CD14-positive monocyte (primary cell): Measurements from ENCODE around the gene PPARGC1A. TPM values are rescaled to one million over a fixed set of nuclear protein-coding genes. Genes with fewer than 3 reads are reported as not detected.

ENCODE experiments used
- DNase-seq, 3 donors: peaks; one replicate each; pipeline ENCODE4 v3.0.0-alpha.2; 2011 to 2022
- H2AFZ ChIP-seq: 2 replicates; pipeline ENCODE4 v1.6.0; 2012; ENCODE audit warnings: mild to moderate bottlenecking, low read depth, low read length, inconsistent platforms; ENCODE audit not compliant: insufficient read depth, poor library complexity, severe bottlenecking
- H3K27ac ChIP-seq, 2 donors: 1 replicate in 1 of 2; 2 replicates in 1 of 2; pipeline ENCODE4 v1.5.1; 2012 to 2013; ENCODE audit warnings: low read length in 2 of 2, control low read depth in 1 of 2, inconsistent platforms in 1 of 2, low read depth in 1 of 2, mild to moderate bottlenecking in 1 of 2
- H3K27me3 ChIP-seq, 2 donors: one replicate each; pipeline versions ENCODE4 v1.6.0 to v1.6.1; 2011 to 2013; ENCODE audit warnings: low read length in 2 of 2; ENCODE audit not compliant: control insufficient read depth in 2 of 2, insufficient read depth in 2 of 2
- H3K36me3 ChIP-seq, 2 donors: replicated peaks in 1 of 2; 1 replicate in 1 of 2; 2 replicates in 1 of 2; pipeline versions ENCODE4 v1.5.1 to v1.6.1; 2012 to 2013; ENCODE audit warnings: low read length in 2 of 2, control low read depth in 1 of 2, inconsistent platforms in 1 of 2, mild to moderate bottlenecking in 1 of 2; ENCODE audit not compliant: insufficient read depth in 2 of 2, control insufficient read depth in 1 of 2
- H3K4me1 ChIP-seq, 2 donors: 1 replicate in 1 of 2; 2 replicates in 1 of 2; pipeline versions ENCODE4 v1.5.1 to v1.6.1; 2012 to 2013; ENCODE audit warnings: low read length in 2 of 2, control low read depth in 1 of 2, inconsistent platforms in 1 of 2, mild to moderate bottlenecking in 1 of 2, moderate library complexity in 1 of 2; ENCODE audit not compliant: insufficient read depth in 2 of 2, control insufficient read depth in 1 of 2
- H3K4me2 ChIP-seq: replicated peaks from 2 replicates; pipeline ENCODE3; 2012; ENCODE audit warnings: low read length, moderate library complexity, mild to moderate bottlenecking; ENCODE audit not compliant: poor library complexity, severe bottlenecking; ENCODE audit errors: extremely low read depth
- H3K4me3 ChIP-seq, 3 experiments: fragments of 200-600 bp in 1 of 3; sonication (generic) in 1 of 3; replicated peaks in 1 of 3; 1 replicate in 2 of 3; 2 replicates in 1 of 3; pipeline ENCODE4 v1.5.1; 2011 to 2013; ENCODE audit warnings: low read length in 3 of 3, mild to moderate bottlenecking in 3 of 3, control low read depth in 2 of 3, low read depth in 2 of 3, inconsistent platforms in 1 of 3, moderate library complexity in 1 of 3
- H3K79me2 ChIP-seq: 2 replicates; pipeline ENCODE4 v1.6.0; 2012; ENCODE audit warnings: mild to moderate bottlenecking, control low read depth, inconsistent platforms, low read length, moderate library complexity; ENCODE audit not compliant: insufficient read depth
- H3K9ac ChIP-seq: 2 replicates; pipeline ENCODE4 v1.6.0; 2017; ENCODE audit warnings: low read length, mild to moderate bottlenecking; ENCODE audit not compliant: insufficient read depth, poor library complexity, severe bottlenecking
- H3K9me3 ChIP-seq, 2 donors: replicated peaks in 1 of 2; 1 replicate in 1 of 2; 2 replicates in 1 of 2; pipeline versions ENCODE4 v1.5.1 to v1.6.1; 2012 to 2013; ENCODE audit warnings: low read length in 2 of 2, control low read depth in 1 of 2; ENCODE audit not compliant: control insufficient read depth in 1 of 2, insufficient read depth in 1 of 2
- H4K20me1 ChIP-seq: 2 replicates; pipeline ENCODE4 v1.6.0; 2012; ENCODE audit warnings: mild to moderate bottlenecking, low read length, control low read depth, moderate library complexity; ENCODE audit not compliant: insufficient read depth
- H3K27ac Mint-ChIP-seq, 7 donors: one replicate each; pipeline ENCODE4 v1.8.0; 2020; ENCODE audit warnings: mild to moderate bottlenecking in 7 of 7, mixed read lengths in 7 of 7, moderate library complexity in 6 of 7, inconsistent platforms in 2 of 7
- H3K27me3 Mint-ChIP-seq, 3 donors: one replicate each; pipeline ENCODE4 v1.8.0; 2021 to 2022; ENCODE audit warnings: low read depth in 3 of 3, mild to moderate bottlenecking in 3 of 3, mixed read lengths in 3 of 3, moderate library complexity in 3 of 3, inconsistent platforms in 1 of 3
- H3K36me3 Mint-ChIP-seq, 2 donors: one replicate each; pipeline ENCODE4 v1.8.0; 2020; ENCODE audit warnings: mixed read lengths in 2 of 2, inconsistent platforms in 1 of 2, mild to moderate bottlenecking in 1 of 2
- H3K4me1 Mint-ChIP-seq: one replicate; pipeline ENCODE4 v1.8.0; 2020; ENCODE audit warnings: mild to moderate bottlenecking, mixed read lengths
- H3K4me3 Mint-ChIP-seq, 2 donors: one replicate each; pipeline ENCODE4 v1.8.0; 2020; ENCODE audit warnings: mild to moderate bottlenecking in 2 of 2, mixed read lengths in 2 of 2, moderate library complexity in 1 of 2
- H3K9me3 Mint-ChIP-seq, 7 donors: one replicate each; pipeline ENCODE4 v1.8.0; 2020 to 2022; ENCODE audit warnings: mixed read lengths in 7 of 7, mild to moderate bottlenecking in 6 of 7, moderate library complexity in 6 of 7, inconsistent platforms in 2 of 7
- WGBS: methylation state at CpG from one replicate; pipeline ENCODE4 v1.1.5; 2013; ENCODE audit warnings: missing lambda C conversion rate; ENCODE audit not compliant: insufficient coverage; 5-methylcytosine and 5-hydroxymethylcytosine counted together
- intact Hi-C, 2 donors: fragments of 100-400 bp; cut with micrococcal nuclease; formaldehyde crosslinking; loops; one replicate each; pipeline versions ENCODE4 v1.15.0 to v1.15.1; 2023
- polyA plus RNA-seq, 3 donors: library from polyadenylated mRNA; depleted of rRNA in 1 of 3; unstranded in 2 of 3; stranded (reverse) in 1 of 3; fragments of 300-500 nt in 2 of 3; fragments of >200 nt in 1 of 3; fragmentation: Illumina TruSeq in 2 of 3; gene quantifications; 1 replicate in 2 of 3; 2 replicates in 1 of 3; pipeline ENCODE4 v1.2.3, GENCODE V29; 2012 to 2021
- TF ChIP-seq, protein P1 (sequence below): fragments of 200-600 bp; IDR thresholded peaks from one replicate; pipeline ENCODE4 v1.8.0; 2022; ENCODE audit warnings: antibody characterized with exemption, mild to moderate bottlenecking

Gene PPARGC1A
- polyA plus RNA-seq, 3 donors, result 0.58 to 1.1 (median 0.79) TPM

DNA sequence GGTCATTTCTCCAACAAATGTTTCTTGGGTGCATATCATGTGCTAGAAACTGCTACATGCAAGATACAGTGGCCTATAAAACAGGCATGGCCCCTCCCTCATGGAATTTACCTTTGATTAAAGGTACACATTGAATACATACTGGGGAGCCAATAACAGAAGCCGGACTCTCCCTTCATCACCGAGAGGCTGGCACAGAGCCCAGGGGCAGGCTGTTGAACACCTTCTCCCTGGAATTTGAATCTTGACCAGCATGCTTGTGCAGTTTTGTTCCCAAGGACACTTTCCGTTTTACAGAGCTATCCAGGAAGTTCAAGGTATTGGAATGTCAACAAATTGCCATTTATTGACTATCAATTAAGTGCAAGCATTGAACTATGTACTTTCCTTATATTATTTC, 33.2 kb downstream of the PPARGC1A start:
- Mint-ChIP-seq H3K9me3 (peaks cover 0 to 1% (median 0%) of the 10 kb centered on the region in 7 donors), H3K4me1 (no peaks in the 10 kb centered on the region), H3K27ac (no peak overlapping the region), H3K27me3 (peaks cover 0 to 5% (median 1%) of the 10 kb centered on the region in 3 donors), H3K36me3 (no peaks in the 10 kb centered on the region), H3K4me3 (no peak overlapping the region)
- TF ChIP-seq, protein P1, sequence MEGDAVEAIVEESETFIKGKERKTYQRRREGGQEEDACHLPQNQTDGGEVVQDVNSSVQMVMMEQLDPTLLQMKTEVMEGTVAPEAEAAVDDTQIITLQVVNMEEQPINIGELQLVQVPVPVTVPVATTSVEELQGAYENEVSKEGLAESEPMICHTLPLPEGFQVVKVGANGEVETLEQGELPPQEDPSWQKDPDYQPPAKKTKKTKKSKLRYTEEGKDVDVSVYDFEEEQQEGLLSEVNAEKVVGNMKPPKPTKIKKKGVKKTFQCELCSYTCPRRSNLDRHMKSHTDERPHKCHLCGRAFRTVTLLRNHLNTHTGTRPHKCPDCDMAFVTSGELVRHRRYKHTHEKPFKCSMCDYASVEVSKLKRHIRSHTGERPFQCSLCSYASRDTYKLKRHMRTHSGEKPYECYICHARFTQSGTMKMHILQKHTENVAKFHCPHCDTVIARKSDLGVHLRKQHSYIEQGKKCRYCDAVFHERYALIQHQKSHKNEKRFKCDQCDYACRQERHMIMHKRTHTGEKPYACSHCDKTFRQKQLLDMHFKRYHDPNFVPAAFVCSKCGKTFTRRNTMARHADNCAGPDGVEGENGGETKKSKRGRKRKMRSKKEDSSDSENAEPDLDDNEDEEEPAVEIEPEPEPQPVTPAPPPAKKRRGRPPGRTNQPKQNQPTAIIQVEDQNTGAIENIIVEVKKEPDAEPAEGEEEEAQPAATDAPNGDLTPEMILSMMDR, result no peak
- intact Hi-C loops, result no loop called here
- H3K79me2 ChIP-seq, result no peaks in the 10 kb centered on the region
- no peaks in the 10 kb centered on the region for H3K4me1 ChIP-seq
- 89% methylated on average over 2 of the region's 3 CpGs for WGBS
- no peak overlapping the region for H3K4me3 ChIP-seq
- H3K27me3 ChIP-seq, result no peaks in the 10 kb centered on the region
- no peaks in the 10 kb centered on the region for H4K20me1 ChIP-seq
- H3K36me3 ChIP-seq, result no peaks in the 10 kb centered on the region
- H3K4me2 ChIP-seq, result no peak overlapping the region
- DNase-seq, result no peak
- H3K27ac ChIP-seq, result no peak overlapping the region
- H3K9ac ChIP-seq, result no peak overlapping the region
- no peak overlapping the region for H2AFZ ChIP-seq
- no peaks in the 10 kb centered on the region for H3K9me3 ChIP-seq

DNA sequence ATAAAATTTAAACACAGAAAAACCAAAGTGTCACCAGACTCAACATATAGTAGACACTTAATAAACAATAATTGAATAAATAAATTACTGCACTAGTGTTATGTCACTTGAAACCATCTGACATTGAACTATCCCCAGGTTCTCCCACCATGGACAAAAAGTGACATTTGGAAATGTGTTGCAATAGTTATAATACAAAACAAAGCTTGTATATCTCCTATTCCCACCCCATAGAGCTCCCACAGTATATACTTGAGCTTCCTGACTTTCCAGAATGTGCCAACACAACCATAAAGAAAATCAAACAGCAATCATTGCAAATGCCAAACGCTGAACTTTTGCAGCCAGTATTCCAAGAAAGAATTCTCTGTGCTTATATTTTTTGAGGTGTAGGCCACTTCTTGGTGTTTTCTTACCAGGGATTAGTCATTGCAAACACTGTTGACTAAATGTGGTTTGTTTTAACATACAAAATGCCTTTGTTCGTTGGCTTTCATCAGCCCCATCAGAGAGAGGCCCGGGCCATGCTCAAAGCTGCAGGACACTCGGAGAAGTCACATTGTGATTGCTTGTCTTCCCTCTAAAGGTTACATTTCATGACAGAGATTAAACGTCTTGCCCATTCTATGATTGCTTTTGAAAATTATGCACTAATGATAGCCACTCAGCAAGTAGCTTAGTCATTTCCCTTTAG, 33.8 kb downstream of the PPARGC1A start:
- Mint-ChIP-seq H3K36me3 (no peaks in the 10 kb centered on the region), H3K27me3 (peaks cover 0 to 5% (median 1%) of the 10 kb centered on the region in 3 donors), H3K27ac (no peak overlapping the region), H3K4me3 (no peak overlapping the region), H3K9me3 (peaks cover 0 to 1% (median 0%) of the 10 kb centered on the region in 7 donors), H3K4me1 (no peaks in the 10 kb centered on the region)
- H2AFZ ChIP-seq, result no peak overlapping the region
- H3K27me3 ChIP-seq, result no peaks in the 10 kb centered on the region
- no peak overlapping the region for H3K27ac ChIP-seq
- no peak overlapping the region for H3K4me3 ChIP-seq
- H3K79me2 ChIP-seq, result no peaks in the 10 kb centered on the region
- no peaks in the 10 kb centered on the region for H3K4me1 ChIP-seq
- 84% methylated on average over 3 of the region's 5 CpGs for WGBS
- no peaks in the 10 kb centered on the region for H4K20me1 ChIP-seq
- no peak overlapping the region for H3K9ac ChIP-seq
- no peaks in the 10 kb centered on the region for H3K36me3 ChIP-seq
- TF ChIP-seq, protein P1, result no peak
- no peak for DNase-seq
- no peaks in the 10 kb centered on the region for H3K9me3 ChIP-seq
- intact Hi-C loops, result no loop called here
- no peak overlapping the region for H3K4me2 ChIP-seq
